Subcutaneous adipose tissue (tissue), 4 donors: ENCODE measurements around the gene ADCY6. TPM values are rescaled to one million over a fixed set of nuclear protein-coding genes. Genes with fewer than 3 reads are reported as not detected.

Source experiments
- CTCF ChIP-seq: fragments of 450-650 bp; IDR thresholded peaks from one replicate; pipeline ENCODE4 v1.5.1; 2016; ENCODE audit warnings: low read depth, mild to moderate bottlenecking, control low read depth, antibody characterized with exemption, moderate library complexity
- total RNA-seq, 4 donors: library from RNA; depleted of rRNA; stranded (reverse); fragments of >200 nt; gene quantifications; one replicate each; pipeline ENCODE4 v1.1.0, GENCODE V29; 2016

ADCY6 gene
- total RNA-seq, 4 donors from 2014 or later, result 30.8 to 144 (median 55.9) TPM

DNA sequence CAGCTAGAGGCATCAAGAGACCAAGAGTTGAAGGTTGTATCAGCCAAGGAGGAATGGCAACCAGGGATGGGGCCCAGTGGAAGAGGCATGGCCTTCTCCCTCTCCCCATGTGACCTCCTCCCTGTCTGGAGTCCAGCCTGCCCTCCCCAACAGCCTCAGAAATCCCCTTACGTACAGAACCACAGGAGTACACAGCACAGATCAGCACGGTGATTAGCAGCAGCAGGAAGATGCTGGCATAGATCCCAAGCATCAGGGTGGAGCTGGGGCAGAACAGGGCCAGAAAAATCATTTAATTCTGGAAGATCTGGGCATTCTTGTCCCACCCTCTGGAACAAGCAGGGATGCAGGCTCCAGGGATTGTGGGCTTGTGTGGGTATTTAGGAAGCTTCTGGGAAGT, 14.4 kb downstream of the ADCY6 start:
- no peak for TF ChIP-seq CTCF

GRCh38 chr12:48773686-48774085, 15.2 kb downstream of the ADCY6 start:
- no peak for TF ChIP-seq CTCF

DNA sequence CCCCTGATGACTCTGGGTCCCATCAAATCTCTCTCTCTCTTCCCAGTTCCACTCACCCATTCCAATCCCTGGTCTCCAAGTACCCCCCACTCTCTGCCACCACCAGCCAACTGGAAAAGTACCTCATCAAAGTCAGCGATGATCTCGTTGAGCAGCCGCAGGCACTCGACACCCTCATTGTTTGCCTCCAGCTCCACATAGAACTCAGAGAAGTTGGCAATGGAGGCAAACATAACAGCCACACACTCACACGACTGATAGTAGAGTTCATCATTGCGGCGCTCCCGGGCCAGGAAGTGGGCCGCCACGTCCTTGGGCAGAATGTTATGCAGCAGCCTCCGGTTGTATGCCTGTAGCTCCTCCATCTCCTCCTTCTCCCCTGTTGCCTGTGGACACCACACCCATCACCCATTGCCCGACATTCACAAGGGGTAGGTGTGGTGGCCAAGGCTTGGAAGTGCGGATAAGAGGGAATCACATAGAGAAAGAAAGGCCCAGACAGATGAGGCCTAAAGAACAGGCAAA, 17.2 kb downstream of the ADCY6 start:
- no peak for TF ChIP-seq CTCF

- TF ChIP-seq CTCF, result no peak
Observed at GRCh38 chr12:48770756-48771155, 18.1 kb downstream of the ADCY6 start.

GRCh38 chr12:48768736-48769135, 20.2 kb downstream of the ADCY6 start:
- TF ChIP-seq CTCF, result no peak

DNA sequence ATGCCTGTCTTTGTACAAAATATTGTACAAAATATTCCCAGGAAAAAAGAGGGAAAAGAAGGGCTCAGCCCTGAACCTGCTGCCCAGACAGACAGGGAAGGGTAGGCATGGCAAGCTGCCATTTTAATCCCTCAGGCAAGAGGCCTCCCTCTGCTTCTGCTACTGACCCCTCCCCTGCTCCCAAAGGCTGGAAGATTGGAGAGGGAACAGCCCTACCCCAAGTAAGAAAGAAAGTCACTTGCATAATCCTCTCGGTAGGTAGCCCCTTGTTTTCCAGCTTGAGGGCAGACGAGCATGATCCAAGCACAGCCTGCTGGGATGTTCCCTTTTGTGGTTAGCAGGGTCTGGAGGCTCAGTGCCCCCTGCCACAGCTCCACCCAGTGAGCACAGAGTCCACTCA, 20.7 kb downstream of the ADCY6 start:
- no peak for TF ChIP-seq CTCF

GRCh38 chr12:48767521-48767920, 21.4 kb downstream of the ADCY6 start:
- TF ChIP-seq CTCF, result no peak

DNA sequence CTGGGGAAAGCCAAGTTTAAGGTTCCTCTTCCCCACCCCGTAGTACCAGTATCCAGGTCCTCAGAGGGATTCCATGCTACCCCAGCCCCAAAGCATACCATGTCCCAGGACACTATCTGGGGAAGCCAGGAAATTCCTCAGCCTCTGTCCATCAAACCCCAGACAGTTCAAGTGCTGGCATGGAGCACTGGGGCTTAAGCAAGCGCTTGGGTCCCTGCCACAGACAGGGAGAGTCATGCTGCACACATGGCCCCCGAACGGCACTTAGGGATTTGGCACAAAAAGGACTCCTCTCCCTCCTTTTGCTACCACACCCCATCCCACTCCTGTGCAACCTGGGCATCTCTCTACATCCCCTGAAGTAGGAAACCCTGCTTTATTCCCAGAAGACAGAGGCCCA, 21.8 kb downstream of the ADCY6 start:
- TF ChIP-seq CTCF, result no peak
